HEK293T (cell line): Measurements from ENCODE around the gene TSEN34.
"Not testable (repeated sequence)": the region's sequence is repeated elsewhere in the genome, so short reads cannot be mapped to it uniquely, and the experiment has no call there.

Experiments
- CTCF ChIA-PET: fragments of 350-600 bp; formaldehyde crosslinking; extraction: SDS; loops from one replicate; lab custom pipeline; 2021; ENCODE audit warnings: antibody characterized with exemption, inconsistent platforms; lab: Yijun Ruan, JAX
- POLR2A ChIA-PET: fragments of 350-600 bp; formaldehyde crosslinking; extraction: SDS; loops from one replicate; lab custom pipeline; 2020; ENCODE audit warnings: antibody characterized with exemption, inconsistent platforms; lab: Yijun Ruan, JAX
- DNase-seq: peaks from one replicate; pipeline ENCODE4 v3.0.0; 2012; ENCODE audit warnings: mixed read lengths; ENCODE audit errors: extremely low spot score
- ARNT ChIP-seq: fragments of 450-650 bp; IDR thresholded peaks from 2 replicates; pipeline ENCODE4 v1.6.1; 2017; ENCODE audit warnings: mild to moderate bottlenecking
- BHLHE40 ChIP-seq: fragments of 450-650 bp; IDR thresholded peaks from 2 replicates; pipeline ENCODE4 v1.6.1; 2016; ENCODE audit warnings: mild to moderate bottlenecking, moderate library complexity, borderline replicate concordance
- CTBP1 ChIP-seq: fragments of 450-650 bp; IDR thresholded peaks from 2 replicates; pipeline ENCODE4 v1.6.1; 2016; ENCODE audit warnings: borderline replicate concordance
- ELF4 ChIP-seq: fragments of 450-650 bp; IDR thresholded peaks from 2 replicates; pipeline ENCODE4 v1.6.1; 2017; ENCODE audit warnings: antibody characterized with exemption
- FOXA1 ChIP-seq: fragments of 450-650 bp; IDR thresholded peaks from 2 replicates; pipeline ENCODE4 v1.6.1; 2016; ENCODE audit warnings: mild to moderate bottlenecking
- FOXK2 ChIP-seq: fragments of 450-650 bp; IDR thresholded peaks from 2 replicates; pipeline ENCODE4 v1.6.1; 2016; ENCODE audit warnings: mild to moderate bottlenecking
- FOXM1 ChIP-seq: fragments of 450-650 bp; IDR thresholded peaks from 2 replicates; pipeline ENCODE4 v1.6.1; 2017; ENCODE audit warnings: mild to moderate bottlenecking, borderline replicate concordance
- HDGF ChIP-seq: fragments of 450-650 bp; IDR thresholded peaks from 2 replicates; pipeline ENCODE4 v1.6.1; 2017; ENCODE audit warnings: antibody characterized with exemption, borderline replicate concordance
- L3MBTL2 ChIP-seq: fragments of 450-650 bp; conservative IDR thresholded peaks from 2 replicates; pipeline ENCODE4 v1.6.1; 2016; ENCODE audit warnings: mild to moderate bottlenecking
- LEF1 ChIP-seq: fragments of 450-650 bp; IDR thresholded peaks from 2 replicates; pipeline ENCODE4 v1.6.1; 2017; ENCODE audit warnings: mild to moderate bottlenecking, borderline replicate concordance
- NFRKB ChIP-seq: fragments of 450-650 bp; IDR thresholded peaks from 2 replicates; pipeline ENCODE4 v1.6.1; 2016; ENCODE audit warnings: mild to moderate bottlenecking, moderate library complexity
- SP1 ChIP-seq: fragments of 450-650 bp; IDR thresholded peaks from 2 replicates; pipeline ENCODE4 v1.6.1; 2017
- SUZ12 ChIP-seq: fragments of 450-650 bp; IDR thresholded peaks from 2 replicates; pipeline ENCODE4 v1.6.1; 2016; ENCODE audit warnings: mild to moderate bottlenecking
- TARDBP ChIP-seq: fragments of 450-650 bp; IDR thresholded peaks from 2 replicates; pipeline ENCODE4 v1.6.1; 2016
- ZNF384 ChIP-seq: fragments of 450-650 bp; IDR thresholded peaks from 2 replicates; pipeline ENCODE4 v1.6.1; 2016
- TF ChIP-seq, protein P1 (sequence below): fragments of 450-650 bp; IDR thresholded peaks from 2 replicates; pipeline ENCODE4 v1.6.1; 2016

TSEN34 gene

DNA sequence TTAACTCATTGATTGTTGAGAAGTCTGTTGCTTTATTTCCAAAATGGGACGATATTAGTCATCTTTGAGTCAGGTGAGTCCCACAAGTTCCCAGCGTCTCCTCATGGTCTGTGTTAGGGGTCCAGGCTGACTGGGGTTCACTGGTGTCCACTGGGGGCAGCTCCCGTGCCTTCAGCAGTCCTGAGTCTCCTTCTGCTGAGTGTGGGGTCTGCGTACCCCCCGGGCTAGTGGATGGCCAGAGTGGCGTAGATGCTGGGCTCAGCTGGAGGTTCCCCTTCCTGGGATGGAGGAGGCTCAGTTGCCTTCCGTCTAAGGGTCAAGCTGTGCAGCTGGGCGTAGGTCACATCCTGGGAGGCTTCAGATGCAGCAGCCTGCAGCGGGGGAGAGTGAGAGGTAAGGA is 25.8 kb downstream of the TSEN34 start:
- DNase-seq = no peak
- TF ChIP-seq FOXK2 = no peak
- no peak for TF ChIP-seq FOXA1
- TF ChIP-seq SUZ12 = no peak
- TF ChIP-seq, protein P1, sequence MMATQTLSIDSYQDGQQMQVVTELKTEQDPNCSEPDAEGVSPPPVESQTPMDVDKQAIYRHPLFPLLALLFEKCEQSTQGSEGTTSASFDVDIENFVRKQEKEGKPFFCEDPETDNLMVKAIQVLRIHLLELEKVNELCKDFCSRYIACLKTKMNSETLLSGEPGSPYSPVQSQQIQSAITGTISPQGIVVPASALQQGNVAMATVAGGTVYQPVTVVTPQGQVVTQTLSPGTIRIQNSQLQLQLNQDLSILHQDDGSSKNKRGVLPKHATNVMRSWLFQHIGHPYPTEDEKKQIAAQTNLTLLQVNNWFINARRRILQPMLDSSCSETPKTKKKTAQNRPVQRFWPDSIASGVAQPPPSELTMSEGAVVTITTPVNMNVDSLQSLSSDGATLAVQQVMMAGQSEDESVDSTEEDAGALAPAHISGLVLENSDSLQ = no peak
- no peak for TF ChIP-seq LEF1
- TF ChIP-seq CTBP1 = no peak
- TF ChIP-seq ARNT = no peak
- TF ChIP-seq HDGF = no peak
- no peak for TF ChIP-seq NFRKB
- no peak for TF ChIP-seq BHLHE40
- ChIA-PET POLR2A (no interaction called here), CTCF (no interaction called here)

DNA sequence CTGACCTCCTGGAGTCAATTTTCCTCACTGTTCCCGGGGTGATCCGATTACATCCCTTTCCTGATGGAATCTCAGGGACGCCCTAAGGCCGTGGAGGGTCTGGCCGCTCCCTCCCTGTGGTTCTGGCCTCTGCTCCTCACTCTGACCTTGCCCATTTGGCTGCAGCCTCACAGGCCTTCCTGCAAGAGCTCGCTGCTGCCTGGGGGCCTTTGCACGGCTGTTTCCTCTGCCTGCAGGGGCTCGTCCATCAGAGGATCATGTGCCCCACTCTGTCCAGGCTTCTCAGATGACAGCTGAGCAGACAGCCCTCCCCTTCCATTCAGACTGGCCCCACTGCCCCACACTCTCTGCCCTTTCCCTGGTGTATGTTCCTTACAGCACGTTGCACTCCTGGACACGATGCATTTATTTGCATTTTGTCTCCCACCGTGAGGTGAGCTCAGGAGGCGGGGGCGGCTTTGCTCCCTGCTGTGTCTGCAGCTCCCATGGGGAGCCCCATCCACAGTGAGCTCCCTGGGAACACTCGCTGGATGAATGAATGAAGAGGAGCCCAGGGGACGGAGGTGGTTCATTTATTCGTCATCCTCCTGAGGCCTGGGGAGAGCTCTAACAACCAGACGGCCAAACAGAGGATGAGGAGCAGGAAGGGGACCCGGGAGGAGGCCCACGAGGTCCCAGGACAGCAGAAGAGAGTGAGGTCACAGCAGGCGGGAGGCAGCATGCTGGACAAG is 26.6 kb downstream of the TSEN34 start:
- POLR2A ChIA-PET, DNase-seq, CTCF ChIA-PET: not testable (repeated sequence)

DNA sequence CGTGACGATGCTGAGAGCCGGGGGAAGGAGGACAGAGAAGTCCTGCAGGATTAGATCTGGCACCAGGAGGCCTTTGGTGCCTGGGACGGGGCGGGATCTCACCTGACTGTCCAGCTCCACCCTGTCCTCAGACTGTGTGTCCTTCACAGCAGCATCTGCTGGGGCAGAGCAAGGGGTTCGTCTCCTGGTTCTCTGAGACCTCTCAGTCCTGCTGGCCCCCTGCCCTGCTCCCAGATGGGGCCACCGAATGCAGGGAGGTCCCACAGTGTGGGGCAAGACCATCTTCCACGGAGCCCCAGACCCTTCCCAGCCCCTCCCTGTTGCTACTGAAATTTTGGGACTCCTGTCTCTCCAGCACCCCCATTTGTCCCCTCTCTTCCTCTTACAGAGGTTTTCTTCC is 27.2 kb downstream of the TSEN34 start:
- ChIA-PET POLR2A (no interaction called here), CTCF (no interaction called here)
- no peak for TF ChIP-seq ARNT
- TF ChIP-seq ZNF384 = no peak
- TF ChIP-seq SP1 = no peak
- TF ChIP-seq, protein P1 = no peak
- TF ChIP-seq LEF1 = no peak
- no peak for TF ChIP-seq FOXK2
- no peak for TF ChIP-seq TARDBP
- no peak for TF ChIP-seq FOXM1
- TF ChIP-seq CTBP1 = no peak
- TF ChIP-seq BHLHE40 = no peak
- TF ChIP-seq FOXA1 = no peak
- TF ChIP-seq HDGF = no peak
- no peak for TF ChIP-seq ELF4
- no peak for TF ChIP-seq SUZ12
- TF ChIP-seq NFRKB = no peak
- TF ChIP-seq L3MBTL2 = no peak
- DNase-seq = no peak

DNA sequence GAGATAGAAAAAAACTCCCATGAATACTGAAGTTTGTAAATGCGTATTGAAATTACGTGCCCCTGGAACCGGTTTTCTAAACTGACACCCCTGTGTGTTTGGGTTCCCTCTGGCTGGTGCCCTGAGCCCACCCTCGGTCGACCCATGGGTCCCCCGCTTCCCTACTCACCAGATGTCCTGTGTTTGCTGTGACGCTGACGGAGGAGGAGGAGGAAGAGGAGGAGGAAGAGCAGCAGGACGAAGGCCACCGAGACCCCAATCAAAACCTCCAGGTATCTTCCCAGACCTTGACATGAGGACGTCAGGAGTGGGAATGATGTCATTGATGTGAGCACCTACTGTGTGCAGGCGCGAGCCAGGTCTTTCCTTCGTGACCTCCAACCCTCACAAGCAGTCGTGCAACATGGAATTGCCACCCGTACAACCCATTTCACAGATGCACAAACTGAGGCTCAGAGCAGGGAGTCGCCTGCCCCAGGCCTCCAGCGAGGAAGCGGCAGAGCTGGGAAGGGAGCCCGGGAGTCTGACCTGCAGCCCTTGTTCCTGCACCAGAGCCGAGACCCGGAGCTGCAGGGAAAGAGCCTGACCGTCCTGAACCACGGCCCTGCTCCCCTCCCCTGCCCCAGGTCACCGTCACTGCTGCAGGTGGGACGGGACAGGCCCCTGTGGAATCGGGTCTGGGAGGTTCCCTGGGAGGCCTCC is 28.0 kb downstream of the TSEN34 start:
- ChIA-PET CTCF (no interaction called here), POLR2A (no interaction called here)
- no peak for DNase-seq
- no peak for TF ChIP-seq FOXM1
- TF ChIP-seq L3MBTL2 = no peak
- TF ChIP-seq, protein P1 = no peak
- no peak for TF ChIP-seq ELF4
- TF ChIP-seq TARDBP = no peak

DNA sequence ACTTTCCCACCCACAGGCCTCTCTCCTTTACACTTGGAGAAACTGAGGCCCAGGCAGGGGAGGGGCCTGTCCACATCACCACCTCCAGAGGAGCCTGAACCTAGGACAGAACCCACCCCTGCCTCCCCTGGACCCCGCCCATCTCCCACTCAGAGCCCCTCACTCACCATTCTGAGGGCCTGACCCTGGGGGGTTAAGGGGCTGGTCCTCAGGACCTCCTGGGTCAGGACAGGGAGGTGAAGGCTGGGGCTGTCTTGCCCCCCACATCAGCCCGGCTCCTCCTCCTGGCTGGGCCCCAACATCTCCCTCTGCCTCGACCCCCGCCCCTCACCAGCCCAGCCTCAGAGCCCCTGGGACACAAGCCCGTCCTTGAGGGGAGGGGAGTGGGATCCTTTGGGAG is 28.6 kb downstream of the TSEN34 start:
- POLR2A ChIA-PET, DNase-seq, CTCF ChIA-PET: not testable (repeated sequence)

DNA sequence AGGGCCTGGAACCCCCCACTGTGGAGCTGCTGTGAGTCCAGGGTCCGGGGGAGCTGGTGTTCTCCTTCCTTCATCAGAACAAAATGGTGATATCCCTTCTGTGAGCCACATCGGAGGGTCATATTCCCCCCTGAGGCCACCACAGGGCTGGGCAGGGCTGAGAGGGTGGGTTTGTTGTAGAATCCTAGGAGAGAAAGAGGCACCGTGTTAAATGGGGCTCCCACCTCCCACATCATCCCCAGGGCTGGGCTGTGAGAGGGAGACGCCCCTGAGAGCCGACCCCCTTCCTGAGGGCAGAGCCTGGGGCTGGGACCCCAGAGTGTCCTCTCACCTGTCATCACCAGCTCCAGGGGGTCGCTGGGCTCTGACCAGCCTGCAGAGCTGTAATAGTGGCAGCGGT is 30.8 kb downstream of the TSEN34 start:
- CTCF ChIA-PET, DNase-seq: not testable (repeated sequence)
- POLR2A ChIA-PET = interaction anchor here (1.2 kb wide), 1 partner anchor 17 kb away, joined by 3 read pairs; no protein-coding TSS in a partner anchor

DNA sequence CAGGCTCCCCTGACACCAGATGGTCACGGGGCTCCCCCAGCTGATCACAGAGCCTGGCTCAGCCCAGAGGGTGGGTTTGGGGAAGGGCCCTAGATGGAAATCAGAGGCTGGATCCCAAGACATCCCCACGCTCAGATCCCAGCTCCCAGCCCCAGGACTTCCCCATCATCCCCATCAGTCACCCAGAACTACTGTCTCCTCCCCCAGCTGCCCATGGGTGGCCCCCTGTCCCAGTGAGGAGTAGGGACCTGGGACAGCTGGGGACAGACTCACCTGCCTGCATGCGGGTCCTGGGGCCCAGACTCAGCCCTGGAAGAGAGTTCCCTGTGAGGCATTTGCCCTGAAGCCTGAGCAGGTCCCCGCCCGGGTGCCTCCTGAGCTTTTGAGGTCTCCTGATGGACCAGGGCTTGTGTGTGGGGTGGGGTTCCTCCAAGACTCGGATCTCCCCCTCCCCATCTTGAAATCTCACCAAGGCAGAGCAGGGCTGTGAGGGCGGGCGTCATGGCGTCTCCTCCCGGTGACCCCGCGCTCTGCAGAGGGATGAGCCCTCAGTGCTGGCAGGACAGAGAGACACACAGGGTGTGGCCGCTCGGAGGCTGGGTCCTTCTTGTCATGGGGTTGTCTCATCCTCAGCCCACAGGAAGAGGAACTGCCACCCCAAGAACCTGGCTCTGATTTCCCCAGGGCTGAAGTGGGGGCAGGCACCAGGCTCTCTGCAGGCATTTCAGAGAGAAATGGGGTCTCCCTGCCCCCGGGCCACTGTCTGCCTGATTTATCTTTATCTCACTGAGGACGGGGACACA is 31.6 kb downstream of the TSEN34 start, which contains the start of gene LILRB3:
Gene LILRB3 (minus strand): TSS at position 534 of the 803 bp plus-strand sequence. CDS start 31 bp downstream, at position 503.
- DNase-seq, CTCF ChIA-PET: not testable (repeated sequence)
- POLR2A ChIA-PET = interaction anchor here (1.2 kb wide), 1 partner anchor 17 kb away, joined by 3 read pairs; no protein-coding TSS in a partner anchor

DNA sequence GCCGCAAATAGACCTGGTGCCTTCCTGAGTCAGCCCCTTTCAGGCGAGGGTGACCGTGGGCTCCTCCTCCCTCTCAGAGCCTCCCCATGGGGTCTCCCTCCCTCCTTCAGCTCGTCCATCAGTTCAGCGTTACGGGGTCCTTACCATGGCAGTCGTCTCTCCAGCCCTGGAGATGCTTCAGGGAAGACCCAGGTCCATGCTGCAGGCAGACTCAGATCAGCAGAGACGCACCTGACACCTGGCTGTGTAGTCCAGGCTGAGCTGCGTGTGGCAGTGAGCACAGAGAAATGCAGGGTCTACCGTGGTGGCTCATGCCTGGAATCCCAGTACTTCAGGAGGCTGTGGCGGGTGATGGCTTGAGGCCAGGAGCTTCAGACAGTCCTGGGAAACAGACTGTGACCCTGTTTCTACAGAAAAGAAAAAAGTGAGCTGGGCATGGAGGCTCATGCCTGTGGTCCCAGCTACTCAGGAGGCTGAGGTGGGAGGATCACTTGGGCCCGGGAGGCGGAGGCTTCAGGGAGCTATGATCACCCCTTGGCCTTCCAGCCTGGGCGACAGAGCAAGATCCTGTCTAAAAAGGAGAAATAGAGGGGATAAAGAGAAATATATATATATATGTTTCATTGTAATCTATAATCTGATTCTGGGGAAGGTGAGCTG is 32.3 kb downstream of the TSEN34 start:
- DNase-seq, CTCF ChIA-PET, POLR2A ChIA-PET: not testable (repeated sequence)

DNA sequence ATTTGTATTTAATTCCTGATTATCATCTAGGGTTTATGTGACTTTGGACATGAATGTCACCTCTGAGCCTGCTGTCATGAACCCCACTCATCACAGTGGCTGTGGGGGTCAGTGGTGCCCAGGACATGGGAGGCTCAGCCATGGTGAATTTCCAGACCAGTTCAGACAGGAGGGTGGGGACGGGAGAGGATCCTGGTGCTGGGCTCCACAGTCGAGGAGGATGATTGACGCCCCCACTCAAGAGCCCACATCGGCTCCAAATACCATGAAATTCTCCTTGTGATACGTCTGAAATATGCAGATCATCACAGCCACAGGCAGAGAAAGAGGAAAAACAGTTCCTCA is 32.8 kb downstream of the TSEN34 start:
- CTCF ChIA-PET, DNase-seq, POLR2A ChIA-PET: not testable (repeated sequence)

DNA sequence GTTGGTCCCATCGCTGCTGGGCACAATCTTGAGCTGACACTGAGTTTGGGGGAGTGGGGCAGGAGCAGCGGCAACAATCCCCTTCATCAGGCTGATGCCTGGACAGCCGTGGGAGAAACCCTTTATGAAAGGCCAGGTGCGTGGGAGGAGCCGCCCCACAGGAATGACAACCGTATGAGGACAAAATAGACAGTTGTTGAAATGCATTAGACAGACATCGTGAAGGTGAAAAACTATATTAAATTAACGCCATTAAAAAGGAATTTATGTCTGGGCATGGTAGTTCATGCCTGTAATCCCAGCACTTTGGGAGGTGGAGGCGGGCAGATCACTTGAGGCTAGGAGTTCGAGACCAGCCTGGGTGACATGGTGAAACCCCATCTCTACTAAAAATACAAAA is 33.5 kb downstream of the TSEN34 start:
- DNase-seq, CTCF ChIA-PET: not testable (repeated sequence)
- POLR2A ChIA-PET = interaction anchor here (1.2 kb wide), 1 partner anchor 24 kb away, joined by 3 read pairs; no protein-coding TSS in a partner anchor
